Motor neuron (in vitro differentiated cells): ENCODE data around the gene FGGY. TPM values are rescaled to one million over a fixed set of nuclear protein-coding genes. Genes with fewer than 3 reads are reported as not detected.

Source experiments
- ATAC-seq, 8 experiments: fragments of 200-7000 bp; cut with Tn5 transposase; replicated peaks in 6 of 8; 2 replicates each; pipeline ENCODE4 v1.8.0; 2021; ENCODE audit warnings: mild to moderate bottlenecking in 8 of 8, moderate library complexity in 8 of 8
- H3K27ac ChIP-seq, 2 donors: fragments of 250-450 bp; sonication (Bioruptor Pico); 2 replicates each; pipeline ENCODE4 v1.9.0; 2021; ENCODE audit warnings: antibody characterized with exemption in 2 of 2, mild to moderate bottlenecking in 2 of 2, moderate library complexity in 1 of 2
- H3K4me1 ChIP-seq, 2 donors: fragments of 250-450 bp; sonication (Bioruptor Pico); replicated peaks in 1 of 2; 2 replicates each; pipeline ENCODE4 v1.6.1; 2021; ENCODE audit warnings: antibody characterized with exemption in 2 of 2, mild to moderate bottlenecking in 2 of 2, moderate library complexity in 1 of 2
- H3K4me3 ChIP-seq, 5 donors: fragments of 250-450 bp; sonication (Bioruptor Pico); 2 replicates each; pipeline ENCODE4 v1.9.0; 2021; ENCODE audit warnings: antibody characterized with exemption in 5 of 5, mild to moderate bottlenecking in 5 of 5, moderate library complexity in 4 of 5
- WGBS, 10 experiments: fragments of 450-650 bp; shearing (Covaris generic); methylation state at CpG; one replicate each; pipeline ENCODE4 v1.0.0; 2022; 5-methylcytosine and 5-hydroxymethylcytosine counted together
- in situ Hi-C, 9 experiments: fragments of 400-800 bp; cut with MboI; loops; one replicate each; pipeline ENCODE4 v1.15.0; 2021; ENCODE audit warnings: low sequenced_read_pairs in 9 of 9, low pct_unique_long_range_greater_than_20kb in 2 of 9; ENCODE audit not compliant: unreplicated experiment in 9 of 9
- total RNA-seq, 8 experiments: library from RNA; unstranded; fragments of 300-600 nt; gene quantifications; 2 replicates each; pipeline versions ENCODE4 v1.2.3 to v1.2.4, GENCODE V29; 2022

FGGY gene
- total RNA-seq, 8 experiments from 2014 or later, result 8.4 to 33.0 (median 18.6) TPM

- Histone ChIP-seq H3K27ac (peak overlapping the region in 1 of 2 donors; percentile 29), H3K4me3 (no peak overlapping the region), H3K4me1 (peaks cover 22 to 32% of the 10 kb centered on the region in 2 donors)
- in situ Hi-C loops, result no loop called here
- WGBS, 10 experiments, result 46 to 100% (median 76%) methylated on average over 1 to 2 of the region's 2 CpGs; no CpG with 5 or more reads in 4 of the 10 experiments
- peak in 5 of 8 experiments; percentile 91 to 97 (median 94) for ATAC-seq
Observed at GRCh38 chr1:59505596-59506028, 208.7 kb downstream of the FGGY start.

GRCh38 chr1:59506952-59507351 lies 210.1 kb downstream of the FGGY start:
- in situ Hi-C loops, result no loop called here
- WGBS, 10 experiments, result 0 to 95% (median 82%) methylated on average over 1 to 3 of the region's 3 CpGs
- ATAC-seq, result peak in 3 of 8 experiments; percentile 47 to 90 (median 78)

GRCh38 chr1:59509341-59509875 lies 212.5 kb downstream of the FGGY start:
- Histone ChIP-seq H3K27ac (no peak overlapping the region), H3K4me1 (peaks cover 24 to 27% of the 10 kb centered on the region in 2 donors), H3K4me3 (no peak overlapping the region)
- no peak for ATAC-seq
- in situ Hi-C loops, result no loop called here
- WGBS, 10 experiments, result 85 to 100% (median 93%) methylated on average over 1 to 3 of the region's 3 CpGs; no CpG with 5 or more reads in 3 of the 10 experiments

More at GRCh38 chr1:59506952-59507351, 210.1 kb downstream of the FGGY start:
- Histone ChIP-seq H3K4me3 (no peak overlapping the region), H3K4me1 (peaks cover 30 to 32% of the 10 kb centered on the region in 2 donors), H3K27ac (no peak overlapping the region)

GRCh38 chr1:59510249-59510648 lies 213.4 kb downstream of the FGGY start:
- no peak for ATAC-seq
- in situ Hi-C loops, result no loop called here
- Histone ChIP-seq H3K4me1 (peaks cover 18 to 22% of the 10 kb centered on the region in 2 donors), H3K4me3 (no peak overlapping the region), H3K27ac (no peak overlapping the region)
- WGBS, 10 experiments, result 55 to 100% (median 100%) methylated on average over 1 of the region's 1 CpG; no CpG with 5 or more reads in 2 of the 10 experiments

- peak in 1 of 8 experiments; percentile 24 for ATAC-seq
- WGBS, 10 experiments, result 70 to 100% (median 89%) methylated on average over 1 to 7 of the region's 7 CpGs
- no peak overlapping the region for H3K4me3 ChIP-seq
- peaks cover 6 to 11% of the 10 kb centered on the region in 2 donors for H3K4me1 ChIP-seq
- in situ Hi-C loops, result no loop called here
- no peak overlapping the region for H3K27ac ChIP-seq
Observed at GRCh38 chr1:59511476-59512465, 214.9 kb downstream of the FGGY start.

- 11 to 93% (median 73%) methylated on average over 1 of the region's 1 CpG; no CpG with 5 or more reads in 2 of the 10 experiments for WGBS, 10 experiments
- H3K4me3 ChIP-seq, result no peak overlapping the region
- in situ Hi-C loops, result no loop called here
- ATAC-seq, result no peak
- peaks cover 6 to 11% of the 10 kb centered on the region in 2 donors for H3K4me1 ChIP-seq
- no peak overlapping the region for H3K27ac ChIP-seq
Observed at GRCh38 chr1:59512702-59513101, 215.8 kb downstream of the FGGY start.

GRCh38 chr1:59514061-59514909 lies 217.4 kb downstream of the FGGY start:
- in situ Hi-C loops, result no loop called here
- Histone ChIP-seq H3K4me1 (peaks cover 6 to 11% of the 10 kb centered on the region in 2 donors), H3K27ac (no peak overlapping the region), H3K4me3 (no peak overlapping the region)
- WGBS, 10 experiments, result 85 to 100% (median 90%) methylated on average over 1 to 11 of the region's 11 CpGs; no CpG with 5 or more reads in 1 of the 10 experiments
- no peak for ATAC-seq

GRCh38 chr1:59516881-59517280 lies 220.0 kb downstream of the FGGY start:
- ATAC-seq, result no peak
- in situ Hi-C loops, result no loop called here
- Histone ChIP-seq H3K4me1 (peaks cover 2 to 5% of the 10 kb centered on the region in 2 donors), H3K27ac (no peak overlapping the region), H3K4me3 (no peak overlapping the region)

GRCh38 chr1:59520194-59520593 lies 223.3 kb downstream of the FGGY start:
- Histone ChIP-seq H3K4me3 (no peak overlapping the region), H3K27ac (no peak overlapping the region), H3K4me1 (peaks cover 2 to 4% of the 10 kb centered on the region in 2 donors)
- 39 to 100% (median 88%) methylated on average over 1 to 3 of the region's 3 CpGs; no CpG with 5 or more reads in 1 of the 10 experiments for WGBS, 10 experiments
- in situ Hi-C loops, result no loop called here
- ATAC-seq, result no peak

GRCh38 chr1:59520827-59521418 lies 224.0 kb downstream of the FGGY start:
- WGBS, 10 experiments, result 37 to 78% (median 69%) methylated on average over 2 to 9 of the region's 12 CpGs; no CpG with 5 or more reads in 3 of the 10 experiments
- ATAC-seq, result peak in 4 of 8 experiments; percentile 19 to 65 (median 42)
- in situ Hi-C loops, result no loop called here
- H3K4me3 ChIP-seq, result no peak overlapping the region
- H3K27ac ChIP-seq, result no peak overlapping the region
- H3K4me1 ChIP-seq, result peaks cover 2 to 4% of the 10 kb centered on the region in 2 donors

- Histone ChIP-seq H3K27ac (no peak overlapping the region), H3K4me3 (no peak overlapping the region), H3K4me1 (peaks cover 2 to 4% of the 10 kb centered on the region in 2 donors)
- in situ Hi-C loops, result no loop called here
- peak in 2 of 8 experiments; percentile 47 to 59 for ATAC-seq
- 57 to 100% (median 93%) methylated on average over 1 to 2 of the region's 2 CpGs; no CpG with 5 or more reads in 3 of the 10 experiments for WGBS, 10 experiments
Observed at GRCh38 chr1:59521456-59521855, 224.6 kb downstream of the FGGY start.

GRCh38 chr1:59522925-59523505 lies 226.1 kb downstream of the FGGY start:
- H3K4me3 ChIP-seq, result no peak overlapping the region
- H3K27ac ChIP-seq, result no peak overlapping the region
- in situ Hi-C loops, result no loop called here
- WGBS, 10 experiments, result 67 to 100% (median 90%) methylated on average over 1 to 4 of the region's 4 CpGs; no CpG with 5 or more reads in 1 of the 10 experiments
- ATAC-seq, result peak in 1 of 8 experiments; percentile 52
- peaks cover 2 to 4% of the 10 kb centered on the region in 2 donors for H3K4me1 ChIP-seq
